Smooth muscle cell (in vitro differentiated cells): Measurements from ENCODE around the gene TTC21A. TPM values are rescaled to one million over a fixed set of nuclear protein-coding genes. Genes with fewer than 3 reads are reported as not detected.

Experiments
- DNase-seq: peaks from one replicate; lab custom pipeline; 2025; ENCODE audit not compliant: unreplicated experiment; lab: John Stamatoyannopoulos, UW
- H2AFZ ChIP-seq: fragments of 200-600 bp; sonication (generic); 2 replicates; pipeline ENCODE4 v1.6.0; 2016; ENCODE audit warnings: antibody characterized with exemption, low read depth, mild to moderate bottlenecking
- H3F3A ChIP-seq: fragments of 200-600 bp; sonication (generic); 2 replicates; pipeline ENCODE4 v1.6.0; 2017; ENCODE audit warnings: antibody characterized with exemption, low read depth
- H3K27ac ChIP-seq: fragments of 200-600 bp; sonication (generic); 2 replicates; pipeline ENCODE4 v1.5.1; 2016; ENCODE audit warnings: low read depth, mild to moderate bottlenecking
- H3K27me3 ChIP-seq: fragments of 200-600 bp; sonication (generic); 2 replicates; pipeline ENCODE4 v1.6.1; 2016; ENCODE audit warnings: low read depth, mild to moderate bottlenecking
- H3K36me3 ChIP-seq: fragments of 200-600 bp; sonication (generic); 2 replicates; pipeline ENCODE4 v1.5.1; 2016; ENCODE audit warnings: low read depth
- H3K4me1 ChIP-seq: fragments of 200-600 bp; sonication (generic); 2 replicates; pipeline ENCODE4 v1.5.1; 2016; ENCODE audit warnings: low read depth
- H3K4me2 ChIP-seq: fragments of 200-600 bp; sonication (generic); 2 replicates; pipeline ENCODE4 v1.6.0; 2016; ENCODE audit warnings: mild to moderate bottlenecking
- H3K4me3 ChIP-seq: fragments of 200-600 bp; sonication (generic); 2 replicates; pipeline ENCODE4 v1.5.1; 2016; ENCODE audit warnings: mild to moderate bottlenecking
- H3K79me2 ChIP-seq: fragments of 200-600 bp; sonication (generic); 2 replicates; pipeline ENCODE4 v1.6.0; 2016; ENCODE audit warnings: low read depth, mild to moderate bottlenecking
- H3K9ac ChIP-seq: fragments of 200-600 bp; sonication (generic); 2 replicates; pipeline ENCODE4 v1.6.0; 2016; ENCODE audit warnings: low read depth
- H3K9me3 ChIP-seq: fragments of 200-600 bp; sonication (generic); replicated peaks from 2 replicates; pipeline ENCODE4 v1.5.1; 2016; ENCODE audit warnings: low read depth
- H4K20me1 ChIP-seq: fragments of 200-600 bp; sonication (generic); 2 replicates; pipeline ENCODE4 v1.6.0; 2016; ENCODE audit warnings: low read depth
- WGBS: methylation state at CpG from one replicate; pipeline ENCODE4 v1.1.7; 2016; ENCODE audit warnings: low lambda C conversion rate; 5-methylcytosine and 5-hydroxymethylcytosine counted together
- polyA plus RNA-seq: library from polyadenylated mRNA; unstranded; fragments of >200 nt; fragmentation: Nextera tagmentation; extraction: Ambion mirVana; gene quantifications from 2 replicates; pipeline ENCODE4 v1.2.1, GENCODE V29; 2016
- total RNA-seq: library from RNA; depleted of rRNA; stranded (reverse); fragments of >200 nt; gene quantifications from 2 replicates; pipeline ENCODE4 v1.2.3, GENCODE V29; 2014
- TF ChIP-seq, protein P1 (sequence below): fragments of 200-600 bp; sonication (generic); IDR thresholded peaks from 2 replicates; pipeline ENCODE4 v1.5.1; 2017; ENCODE audit warnings: borderline replicate concordance, mild to moderate bottlenecking, antibody characterized with exemption; ENCODE audit not compliant: insufficient read depth, poor library complexity, severe bottlenecking

Gene TTC21A
- total and polyA plus RNA-seq, 2 experiments from 2014 or later: 2.3 to 10.6 TPM

DNA sequence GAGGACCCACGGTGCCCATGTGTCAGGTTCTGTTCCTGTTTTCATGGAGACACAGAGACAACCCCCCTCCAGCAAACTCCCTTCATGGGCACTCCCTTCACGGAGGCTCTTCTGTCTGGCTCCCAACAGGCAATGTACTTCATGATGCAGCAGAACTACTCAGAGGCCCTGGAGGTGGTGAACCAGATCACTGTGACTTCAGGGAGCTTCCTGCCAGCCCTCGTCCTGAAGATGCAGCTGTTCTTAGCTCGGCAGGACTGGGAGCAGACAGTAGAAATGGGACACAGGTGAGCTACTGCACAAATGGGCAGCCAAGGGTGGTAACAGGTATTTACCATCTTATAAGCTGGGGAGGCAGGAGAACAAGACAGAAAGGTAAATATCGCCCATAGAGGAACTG is 7.0 kb downstream of the TTC21A start:
- WGBS: 86% methylated on average over 5 of the region's 5 CpGs

DNA sequence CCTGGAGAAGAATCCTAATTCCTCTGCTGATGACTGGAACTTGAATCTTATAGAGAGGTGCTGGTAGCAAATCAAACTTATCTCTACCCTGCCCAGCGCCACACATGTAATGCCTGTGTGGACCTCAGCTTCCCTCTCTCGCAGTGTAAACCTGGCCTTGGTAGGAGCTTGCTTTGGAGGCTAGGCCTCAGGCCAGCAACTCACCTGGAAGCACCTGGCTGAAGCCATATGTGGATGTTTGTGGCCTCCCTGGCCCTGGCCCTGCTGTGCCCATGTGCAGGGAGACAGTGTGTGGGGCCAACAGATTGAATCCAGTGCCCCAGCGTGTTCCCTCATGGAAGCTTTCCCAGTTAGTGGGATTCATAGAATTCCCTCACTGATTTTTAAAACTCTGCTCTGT is 8.4 kb downstream of the TTC21A start:
- H3K36me3 ChIP-seq: no peaks in the 10 kb centered on the region

More for the DNA sequence above, 7.0 kb downstream of the TTC21A start:
- no peaks in the 10 kb centered on the region for H3F3A ChIP-seq
- no peaks in the 10 kb centered on the region for H3K27me3 ChIP-seq
- no peaks in the 10 kb centered on the region for H4K20me1 ChIP-seq
- TF ChIP-seq, protein P1, sequence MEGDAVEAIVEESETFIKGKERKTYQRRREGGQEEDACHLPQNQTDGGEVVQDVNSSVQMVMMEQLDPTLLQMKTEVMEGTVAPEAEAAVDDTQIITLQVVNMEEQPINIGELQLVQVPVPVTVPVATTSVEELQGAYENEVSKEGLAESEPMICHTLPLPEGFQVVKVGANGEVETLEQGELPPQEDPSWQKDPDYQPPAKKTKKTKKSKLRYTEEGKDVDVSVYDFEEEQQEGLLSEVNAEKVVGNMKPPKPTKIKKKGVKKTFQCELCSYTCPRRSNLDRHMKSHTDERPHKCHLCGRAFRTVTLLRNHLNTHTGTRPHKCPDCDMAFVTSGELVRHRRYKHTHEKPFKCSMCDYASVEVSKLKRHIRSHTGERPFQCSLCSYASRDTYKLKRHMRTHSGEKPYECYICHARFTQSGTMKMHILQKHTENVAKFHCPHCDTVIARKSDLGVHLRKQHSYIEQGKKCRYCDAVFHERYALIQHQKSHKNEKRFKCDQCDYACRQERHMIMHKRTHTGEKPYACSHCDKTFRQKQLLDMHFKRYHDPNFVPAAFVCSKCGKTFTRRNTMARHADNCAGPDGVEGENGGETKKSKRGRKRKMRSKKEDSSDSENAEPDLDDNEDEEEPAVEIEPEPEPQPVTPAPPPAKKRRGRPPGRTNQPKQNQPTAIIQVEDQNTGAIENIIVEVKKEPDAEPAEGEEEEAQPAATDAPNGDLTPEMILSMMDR: no peak
- no peaks in the 10 kb centered on the region for H3K9me3 ChIP-seq
- H3K79me2 ChIP-seq: no peaks in the 10 kb centered on the region
- no peak overlapping the region for H3K9ac ChIP-seq
- H2AFZ ChIP-seq: no peak overlapping the region
- H3K27ac ChIP-seq: no peak overlapping the region
- no peak for DNase-seq
- no peaks in the 10 kb centered on the region for H3K36me3 ChIP-seq
- H3K4me1 ChIP-seq: no peaks in the 10 kb centered on the region
- no peak overlapping the region for H3K4me2 ChIP-seq
- H3K4me3 ChIP-seq: no peak overlapping the region

GRCh38 chr3:39118079-39118478 is 10.6 kb downstream of the TTC21A start:
- Histone ChIP-seq H3K4me3 (no peak overlapping the region), H3K27me3 (no peaks in the 10 kb centered on the region), H3K4me1 (no peaks in the 10 kb centered on the region), H4K20me1 (no peaks in the 10 kb centered on the region), H3K4me2 (no peak overlapping the region), H3F3A (no peaks in the 10 kb centered on the region), H3K9me3 (no peaks in the 10 kb centered on the region), H2AFZ (no peak overlapping the region), H3K9ac (no peak overlapping the region), H3K36me3 (no peaks in the 10 kb centered on the region), H3K79me2 (no peaks in the 10 kb centered on the region), H3K27ac (no peak overlapping the region)
- 85% methylated on average over 3 of the region's 3 CpGs for WGBS
- DNase-seq: no peak
- TF ChIP-seq, protein P1: no peak

More for the DNA sequence above, 8.4 kb downstream of the TTC21A start:
- no peaks in the 10 kb centered on the region for H3K4me1 ChIP-seq
- no peak overlapping the region for H3K4me2 ChIP-seq
- H4K20me1 ChIP-seq: no peaks in the 10 kb centered on the region
- no peak for DNase-seq
- H3F3A ChIP-seq: no peaks in the 10 kb centered on the region
- 95% methylated on average over 3 of the region's 3 CpGs for WGBS
- no peak overlapping the region for H3K9ac ChIP-seq
- no peak overlapping the region for H2AFZ ChIP-seq
- H3K27me3 ChIP-seq: no peaks in the 10 kb centered on the region
- no peaks in the 10 kb centered on the region for H3K79me2 ChIP-seq
- no peaks in the 10 kb centered on the region for H3K9me3 ChIP-seq
- H3K4me3 ChIP-seq: no peak overlapping the region
- TF ChIP-seq, protein P1: no peak
- H3K27ac ChIP-seq: no peak overlapping the region

GRCh38 chr3:39118931-39119660 is 11.6 kb downstream of the TTC21A start:
- Histone ChIP-seq H3K4me3 (no peak overlapping the region), H3K9me3 (no peaks in the 10 kb centered on the region), H3K4me1 (no peaks in the 10 kb centered on the region), H3K36me3 (no peaks in the 10 kb centered on the region), H3K79me2 (no peaks in the 10 kb centered on the region), H2AFZ (no peak overlapping the region), H3K9ac (no peak overlapping the region), H3K27ac (no peak overlapping the region), H3F3A (peaks cover 4% of the 10 kb centered on the region), H3K27me3 (no peaks in the 10 kb centered on the region), H3K4me2 (no peak overlapping the region), H4K20me1 (no peaks in the 10 kb centered on the region)
- DNase-seq: no peak
- TF ChIP-seq, protein P1: no peak
- WGBS: 72% methylated on average over 5 of the region's 5 CpGs
